DMS114 treated with DMSO at 0.1 percent for 48 hours (cell line): ENCODE results near the gene CCBE1.

ENCODE experiments used
- DNase-seq: peaks from one replicate; lab custom pipeline; 2025; ENCODE audit not compliant: unreplicated experiment; lab: John Stamatoyannopoulos, UW

CCBE1 gene

GRCh38 chr18:59623456-59624368, 73.5 kb downstream of the CCBE1 start:
- DNase-seq, result no peak

GRCh38 chr18:59621027-59621426, 76.2 kb downstream of the CCBE1 start:
- DNase-seq, result no peak

- DNase-seq, result no peak
Measured at GRCh38 chr18:59620381-59620780, 76.8 kb downstream of the CCBE1 start.

- no peak for DNase-seq
Measured at GRCh38 chr18:59619816-59620215, 77.4 kb downstream of the CCBE1 start.

GRCh38 chr18:59617468-59617932, 79.7 kb downstream of the CCBE1 start:
- DNase-seq, result no peak

- DNase-seq, result no peak
Measured at GRCh38 chr18:59616501-59616900, 80.7 kb downstream of the CCBE1 start.

- no peak for DNase-seq
Measured at GRCh38 chr18:59613903-59614302, 83.3 kb downstream of the CCBE1 start.

GRCh38 chr18:59612381-59612780, 84.8 kb downstream of the CCBE1 start:
- no peak for DNase-seq

- no peak for DNase-seq
Measured at GRCh38 chr18:59610546-59611140, 86.6 kb downstream of the CCBE1 start.

GRCh38 chr18:59609654-59610053, 87.6 kb downstream of the CCBE1 start:
- DNase-seq, result no peak

- DNase-seq, result no peak
Measured at GRCh38 chr18:59607471-59607870, 89.8 kb downstream of the CCBE1 start.

- no peak for DNase-seq
Measured at GRCh38 chr18:59607078-59607379, 90.2 kb downstream of the CCBE1 start.

GRCh38 chr18:59606193-59607077, 90.8 kb downstream of the CCBE1 start:
- no peak for DNase-seq

- no peak for DNase-seq
Measured at GRCh38 chr18:59605633-59606192, 91.5 kb downstream of the CCBE1 start.

GRCh38 chr18:59604877-59605276, 92.3 kb downstream of the CCBE1 start:
- no peak for DNase-seq

- DNase-seq, result no peak
Measured at GRCh38 chr18:59597049-59597448, 100.2 kb downstream of the CCBE1 start.

GRCh38 chr18:59593291-59593717, 103.9 kb downstream of the CCBE1 start:
- no peak for DNase-seq

- DNase-seq, result no peak
Measured at GRCh38 chr18:59592624-59593023, 104.6 kb downstream of the CCBE1 start.

- DNase-seq, result no peak
Measured at GRCh38 chr18:59582395-59582794, 114.8 kb downstream of the CCBE1 start.

- DNase-seq, result no peak
Measured at GRCh38 chr18:59579509-59579908, 117.7 kb downstream of the CCBE1 start.

GRCh38 chr18:59577386-59577655, 119.9 kb downstream of the CCBE1 start:
- no peak for DNase-seq
